ENCODE results near the gene ASXL3.

ASXL3 gene

GRCh38 chr18:33577685-33578517 is at the start of gene ASXL3:
TSS of gene ASXL3 (plus strand) at chr18:33578219. CDS start at chr18:33578632, 413 bp downstream.
- no peak for DNase-seq (ENCODE audit: low read depth, low spot score)

GRCh38 chr18:33532978-33533377 is 45.0 kb upstream of the ASXL3 start:
- DNase-seq (ENCODE audit: low read depth, low spot score) = no peak

- DNase-seq (ENCODE audit: low read depth, low spot score) = no peak
Measured at GRCh38 chr18:33536904-33537303, 41.1 kb upstream of the ASXL3 start.

- no peak for DNase-seq (ENCODE audit: low read depth, low spot score)
Measured at GRCh38 chr18:33538418-33539042, 39.5 kb upstream of the ASXL3 start.

- DNase-seq (ENCODE audit: low read depth, low spot score) = no peak
Measured at GRCh38 chr18:33540392-33540791, 37.6 kb upstream of the ASXL3 start.

- DNase-seq (ENCODE audit: low read depth, low spot score) = no peak
Measured at GRCh38 chr18:33541316-33541715, 36.7 kb upstream of the ASXL3 start.

- no peak for DNase-seq (ENCODE audit: low read depth, low spot score)
Measured at GRCh38 chr18:33556846-33557245, 21.2 kb upstream of the ASXL3 start.

GRCh38 chr18:33557706-33558105 is 20.3 kb upstream of the ASXL3 start:
- no peak for DNase-seq (ENCODE audit: low read depth, low spot score)

- DNase-seq (ENCODE audit: low read depth, low spot score) = no peak
Measured at GRCh38 chr18:33558529-33558928, 19.5 kb upstream of the ASXL3 start.

- no peak for DNase-seq (ENCODE audit: low read depth, low spot score)
Measured at GRCh38 chr18:33560686-33561370, 17.2 kb upstream of the ASXL3 start.

- no peak for DNase-seq (ENCODE audit: low read depth, low spot score)
Measured at GRCh38 chr18:33562741-33563140, 15.3 kb upstream of the ASXL3 start.

- no peak for DNase-seq (ENCODE audit: low read depth, low spot score)
Measured at GRCh38 chr18:33567705-33568104, 10.3 kb upstream of the ASXL3 start.

GRCh38 chr18:33571998-33572787 is 5.8 kb upstream of the ASXL3 start:
- DNase-seq (ENCODE audit: low read depth, low spot score) = no peak

GRCh38 chr18:33573193-33573592 is 4.8 kb upstream of the ASXL3 start:
- no peak for DNase-seq (ENCODE audit: low read depth, low spot score)

GRCh38 chr18:33575451-33575850 is 2.6 kb upstream of the ASXL3 start:
- DNase-seq (ENCODE audit: low read depth, low spot score) = no peak

- no peak for DNase-seq (ENCODE audit: low read depth, low spot score)
Measured at GRCh38 chr18:33576999-33577646, 896 bp upstream of the ASXL3 start.

- DNase-seq (ENCODE audit: low read depth, low spot score) = no peak
Measured at GRCh38 chr18:33578518-33579348, 714 bp downstream of the ASXL3 start.

GRCh38 chr18:33579349-33580215 is 1.6 kb downstream of the ASXL3 start:
- no peak for DNase-seq (ENCODE audit: low read depth, low spot score)

- DNase-seq (ENCODE audit: low read depth, low spot score) = no peak
Measured at GRCh38 chr18:33580546-33580945, 2.5 kb downstream of the ASXL3 start.

Measured in iPS DF 19.7 (cell line).